ENCODE data around the gene DCTPP1.
A peak's percentile ranks its signal among the peaks of the same experiment; 100 is the strongest.

The DCTPP1 gene

GRCh38 chr16:30381291-30382041 is 48.4 kb downstream of the DCTPP1 start:
- DNase-seq (ENCODE audit: low spot score): no peak

- DNase-seq (ENCODE audit: low spot score): no peak
Observed at GRCh38 chr16:30380803-30381208, 49.0 kb downstream of the DCTPP1 start.

- DNase-seq (ENCODE audit: low spot score): no peak
Observed at GRCh38 chr16:30380072-30380802, 49.6 kb downstream of the DCTPP1 start.

GRCh38 chr16:30379158-30379783 is 50.6 kb downstream of the DCTPP1 start:
- no peak for DNase-seq (ENCODE audit: low spot score)

GRCh38 chr16:30378236-30379157 is 51.3 kb downstream of the DCTPP1 start:
- DNase-seq (ENCODE audit: low spot score): peak; percentile 99

DNA sequence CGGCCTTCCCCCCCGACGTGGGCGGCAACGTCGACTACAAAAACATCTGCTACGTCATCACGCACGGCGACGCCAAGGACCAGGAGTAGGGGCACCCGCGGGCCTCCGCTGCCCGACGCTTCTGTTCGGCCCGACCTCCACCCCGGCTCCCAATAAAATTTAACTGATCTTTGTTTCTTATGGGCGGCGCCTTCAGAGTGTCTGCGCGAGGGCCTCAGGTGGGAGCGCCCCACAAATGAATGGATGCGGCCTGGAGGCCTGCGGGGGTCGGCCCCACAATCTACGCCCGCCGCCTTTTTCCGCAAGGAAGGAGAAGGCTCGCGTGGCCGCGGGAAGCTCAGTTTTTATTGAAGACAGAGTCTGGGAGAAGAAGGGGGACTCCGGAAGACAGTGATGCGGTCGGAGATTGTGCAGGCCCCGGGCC is 52.0 kb downstream of the DCTPP1 start:
- peak; percentile 84 for DNase-seq (ENCODE audit: low spot score)

- no peak for DNase-seq (ENCODE audit: low spot score)
Observed at GRCh38 chr16:30377050-30377811, 52.6 kb downstream of the DCTPP1 start.

GRCh38 chr16:30376461-30376902 is 53.3 kb downstream of the DCTPP1 start:
- DNase-seq (ENCODE audit: low spot score): no peak

DNA sequence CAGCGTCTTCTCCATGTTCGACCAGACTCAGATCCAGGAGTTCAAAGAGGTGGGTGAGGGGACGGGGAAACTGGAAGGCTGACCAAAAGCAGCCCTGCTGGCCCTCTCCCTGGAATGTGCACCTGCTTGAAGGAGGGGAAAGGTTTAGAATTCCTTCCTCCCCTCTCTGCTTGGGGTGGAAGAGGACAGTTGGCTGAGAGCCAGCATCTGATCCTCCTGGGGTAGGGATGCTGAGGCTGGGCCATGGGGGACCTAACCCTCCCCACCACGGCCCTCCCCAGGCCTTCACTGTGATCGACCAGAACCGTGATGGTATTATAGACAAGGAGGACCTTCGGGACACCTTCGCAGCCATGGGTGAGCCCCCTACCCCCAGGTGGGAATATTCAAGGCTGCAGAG is 54.0 kb downstream of the DCTPP1 start:
- no peak for DNase-seq (ENCODE audit: low spot score)

GRCh38 chr16:30374538-30374937 is 55.3 kb downstream of the DCTPP1 start, which contains the start of gene MYL11:
Gene MYL11 (plus strand): TSS chr16:30374802. CDS start chr16:30374858, 56 bp downstream.
- no peak for DNase-seq (ENCODE audit: low spot score)
